ENCODE results near the gene ROCK1. TPM values are rescaled to one million over a fixed set of nuclear protein-coding genes. Genes with fewer than 3 reads are reported as not detected.

Gene ROCK1
- polyA plus RNA-seq, 1 of the 3 experiments (the other 2 are of a cell fraction) = 4.9 TPM

DNA sequence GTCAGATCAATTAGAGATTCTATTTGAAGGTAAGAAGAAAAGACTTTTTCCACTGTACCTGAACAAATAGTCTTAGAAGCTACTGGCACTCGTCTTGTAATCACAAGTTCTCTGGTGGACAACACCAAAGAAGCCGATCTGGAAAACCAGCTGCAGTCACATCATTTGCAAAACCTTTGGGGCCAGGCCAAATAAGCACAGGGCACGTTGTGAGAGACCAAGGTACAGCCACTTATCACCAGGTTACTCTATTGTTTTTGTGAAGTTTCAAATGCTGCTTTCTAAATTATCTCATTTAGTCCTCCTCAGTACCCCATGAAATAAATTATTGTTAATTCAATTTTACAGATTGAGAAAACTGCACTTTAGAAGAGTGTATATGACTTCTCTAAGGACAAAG lies 18.5 kb downstream of the ROCK1 start:
- no peak for TF ChIP-seq RFX5 (IDR thresholded peaks at IDR 0.05; ENCODE audit: low read length)
- TF ChIP-seq EZH2phosphoT487 (IDR thresholded peaks at IDR 0.05; ENCODE audit: borderline replicate concordance, low read depth) = no peak
- TF ChIP-seq SIN3A (IDR thresholded peaks at IDR 0.05; ENCODE audit: borderline replicate concordance, low read depth, low read length) = no peak
- TF ChIP-seq, protein P1, sequence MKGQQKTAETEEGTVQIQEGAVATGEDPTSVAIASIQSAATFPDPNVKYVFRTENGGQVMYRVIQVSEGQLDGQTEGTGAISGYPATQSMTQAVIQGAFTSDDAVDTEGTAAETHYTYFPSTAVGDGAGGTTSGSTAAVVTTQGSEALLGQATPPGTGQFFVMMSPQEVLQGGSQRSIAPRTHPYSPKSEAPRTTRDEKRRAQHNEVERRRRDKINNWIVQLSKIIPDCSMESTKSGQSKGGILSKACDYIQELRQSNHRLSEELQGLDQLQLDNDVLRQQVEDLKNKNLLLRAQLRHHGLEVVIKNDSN (IDR thresholded peaks at IDR 0.05; ENCODE audit: borderline replicate concordance, low read depth) = no peak
- Histone ChIP-seq H3K79me2 (ENCODE audit: insufficient read depth) (peaks cover 100% of the 10 kb centered on the region), H3F3A (replicated peaks; ENCODE audit: insufficient read depth) (no peaks in the 10 kb centered on the region), H4K20me1 (ENCODE audit: insufficient read depth) (peaks cover 88% of the 10 kb centered on the region), H3K9me2 (no peaks in the 10 kb centered on the region), H3K27ac (ENCODE audit: low read depth in 2 of 2, low read length in 1 of 2) (no peak overlapping the region), H3K4me2 (no peak overlapping the region), H3K36me3 (replicated peaks in 1 of 2; ENCODE audit: control insufficient read depth in 1 of 2, insufficient read depth in 2 of 2, low read length in 1 of 2) (peaks cover 0 to 4% of the 10 kb centered on the region in 2 experiments), H2AFZ (ENCODE audit: low read depth) (no peak overlapping the region), H3K27me3 (ENCODE audit: insufficient read depth) (no peaks in the 10 kb centered on the region), H3K4me3 (ENCODE audit: low read depth in 2 of 2, low read length in 1 of 2) (no peak overlapping the region), H3K9me3 (no peaks in the 10 kb centered on the region), H3K9ac (no peak overlapping the region), H3K4me1 (ENCODE audit: control insufficient read depth in 1 of 2, insufficient read depth in 2 of 2, low read depth in 1 of 2, low read length in 1 of 2) (no peaks in the 10 kb centered on the region)
- ChIA-PET CTCF (no interaction called here), POLR2A (no interaction called here)
- 93% methylated on average over 3 of the region's 3 CpGs for WGBS (ENCODE audit: low lambda C conversion rate)
- no peak for DNase-seq

DNA sequence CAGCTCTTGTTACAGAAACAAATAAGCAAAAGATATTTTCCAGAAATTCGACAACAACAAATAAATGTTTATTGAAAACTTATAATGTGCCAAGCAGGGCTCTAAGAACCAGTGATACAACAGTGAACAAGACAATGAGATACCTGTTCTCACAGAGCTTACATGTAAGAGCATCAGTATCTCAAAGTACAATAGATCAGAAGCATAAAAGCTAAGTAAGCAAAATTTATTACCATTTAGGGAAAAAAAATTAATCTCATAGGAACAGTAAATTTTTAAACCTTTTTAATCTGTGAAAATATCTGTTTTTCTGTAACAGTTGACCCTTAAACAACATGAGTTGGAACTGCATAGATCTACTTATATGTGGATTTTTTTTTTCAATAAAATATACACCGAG lies 20.9 kb downstream of the ROCK1 start:
- Histone ChIP-seq H2AFZ (ENCODE audit: low read depth) (no peak overlapping the region), H3F3A (replicated peaks; ENCODE audit: insufficient read depth) (peaks cover 5% of the 10 kb centered on the region), H3K4me3 (ENCODE audit: low read depth in 2 of 2, low read length in 1 of 2) (no peak overlapping the region), H3K79me2 (ENCODE audit: insufficient read depth) (peaks cover 100% of the 10 kb centered on the region), H3K9me2 (no peaks in the 10 kb centered on the region), H3K4me1 (ENCODE audit: control insufficient read depth in 1 of 2, insufficient read depth in 2 of 2, low read depth in 1 of 2, low read length in 1 of 2) (no peaks in the 10 kb centered on the region), H3K27ac (ENCODE audit: low read depth in 2 of 2, low read length in 1 of 2) (no peak overlapping the region), H3K27me3 (ENCODE audit: insufficient read depth) (no peaks in the 10 kb centered on the region), H3K4me2 (no peak overlapping the region), H3K9ac (no peak overlapping the region), H3K9me3 (no peaks in the 10 kb centered on the region), H4K20me1 (ENCODE audit: insufficient read depth) (peaks cover 86% of the 10 kb centered on the region), H3K36me3 (replicated peaks in 1 of 2; ENCODE audit: control insufficient read depth in 1 of 2, insufficient read depth in 2 of 2, low read length in 1 of 2) (peaks cover 0 to 4% of the 10 kb centered on the region in 2 experiments)
- ChIA-PET CTCF (interaction anchor here (0.6 kb wide), 1 partner anchor 73 kb away, joined by 3 read pairs; no protein-coding TSS in a partner anchor), POLR2A (no interaction called here)
- no peak for DNase-seq
- 98% methylated on average over 2 of the region's 2 CpGs for WGBS (ENCODE audit: low lambda C conversion rate)
- TF ChIP-seq TAF1 (IDR thresholded peaks at IDR 0.05; ENCODE audit: borderline replicate concordance, low read depth, low read length) (no peak), FOSL2 (IDR thresholded peaks at IDR 0.05; ENCODE audit: borderline replicate concordance, low read depth) (no peak), YY1 (IDR thresholded peaks at IDR 0.05; ENCODE audit: low read depth) (no peak), CHD2 (IDR thresholded peaks at IDR 0.05; ENCODE audit: low read length, partially characterized antibody) (no peak), JUND (IDR thresholded peaks at IDR 0.05) (no peak), MEF2A (IDR thresholded peaks at IDR 0.05; ENCODE audit: borderline replicate concordance, low read depth) (no peak), FOXJ3 (CRISPR knock-in tag; IDR thresholded peaks at IDR 0.05) (no peak), GATA2 (CRISPR knock-in tag; IDR thresholded peaks at IDR 0.05) (no peak), RCOR1 (IDR thresholded peaks at IDR 0.05; ENCODE audit: low read length) (no peak), RFX5 (IDR thresholded peaks at IDR 0.05; ENCODE audit: low read length) (no peak), GABPA (IDR thresholded peaks at IDR 0.05; ENCODE audit: low read depth) (no peak)
- TF ChIP-seq, protein P2, sequence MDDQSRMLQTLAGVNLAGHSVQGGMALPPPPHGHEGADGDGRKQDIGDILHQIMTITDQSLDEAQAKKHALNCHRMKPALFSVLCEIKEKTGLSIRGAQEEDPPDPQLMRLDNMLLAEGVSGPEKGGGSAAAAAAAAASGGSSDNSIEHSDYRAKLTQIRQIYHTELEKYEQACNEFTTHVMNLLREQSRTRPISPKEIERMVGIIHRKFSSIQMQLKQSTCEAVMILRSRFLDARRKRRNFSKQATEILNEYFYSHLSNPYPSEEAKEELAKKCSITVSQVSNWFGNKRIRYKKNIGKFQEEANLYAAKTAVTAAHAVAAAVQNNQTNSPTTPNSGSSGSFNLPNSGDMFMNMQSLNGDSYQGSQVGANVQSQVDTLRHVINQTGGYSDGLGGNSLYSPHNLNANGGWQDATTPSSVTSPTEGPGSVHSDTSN (IDR thresholded peaks at IDR 0.05) = no peak
- TF ChIP-seq, protein P3, sequence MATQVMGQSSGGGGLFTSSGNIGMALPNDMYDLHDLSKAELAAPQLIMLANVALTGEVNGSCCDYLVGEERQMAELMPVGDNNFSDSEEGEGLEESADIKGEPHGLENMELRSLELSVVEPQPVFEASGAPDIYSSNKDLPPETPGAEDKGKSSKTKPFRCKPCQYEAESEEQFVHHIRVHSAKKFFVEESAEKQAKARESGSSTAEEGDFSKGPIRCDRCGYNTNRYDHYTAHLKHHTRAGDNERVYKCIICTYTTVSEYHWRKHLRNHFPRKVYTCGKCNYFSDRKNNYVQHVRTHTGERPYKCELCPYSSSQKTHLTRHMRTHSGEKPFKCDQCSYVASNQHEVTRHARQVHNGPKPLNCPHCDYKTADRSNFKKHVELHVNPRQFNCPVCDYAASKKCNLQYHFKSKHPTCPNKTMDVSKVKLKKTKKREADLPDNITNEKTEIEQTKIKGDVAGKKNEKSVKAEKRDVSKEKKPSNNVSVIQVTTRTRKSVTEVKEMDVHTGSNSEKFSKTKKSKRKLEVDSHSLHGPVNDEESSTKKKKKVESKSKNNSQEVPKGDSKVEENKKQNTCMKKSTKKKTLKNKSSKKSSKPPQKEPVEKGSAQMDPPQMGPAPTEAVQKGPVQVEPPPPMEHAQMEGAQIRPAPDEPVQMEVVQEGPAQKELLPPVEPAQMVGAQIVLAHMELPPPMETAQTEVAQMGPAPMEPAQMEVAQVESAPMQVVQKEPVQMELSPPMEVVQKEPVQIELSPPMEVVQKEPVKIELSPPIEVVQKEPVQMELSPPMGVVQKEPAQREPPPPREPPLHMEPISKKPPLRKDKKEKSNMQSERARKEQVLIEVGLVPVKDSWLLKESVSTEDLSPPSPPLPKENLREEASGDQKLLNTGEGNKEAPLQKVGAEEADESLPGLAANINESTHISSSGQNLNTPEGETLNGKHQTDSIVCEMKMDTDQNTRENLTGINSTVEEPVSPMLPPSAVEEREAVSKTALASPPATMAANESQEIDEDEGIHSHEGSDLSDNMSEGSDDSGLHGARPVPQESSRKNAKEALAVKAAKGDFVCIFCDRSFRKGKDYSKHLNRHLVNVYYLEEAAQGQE (IDR thresholded peaks at IDR 0.05; ENCODE audit: low read depth, low read length) = no peak
- TF ChIP-seq, protein P4, sequence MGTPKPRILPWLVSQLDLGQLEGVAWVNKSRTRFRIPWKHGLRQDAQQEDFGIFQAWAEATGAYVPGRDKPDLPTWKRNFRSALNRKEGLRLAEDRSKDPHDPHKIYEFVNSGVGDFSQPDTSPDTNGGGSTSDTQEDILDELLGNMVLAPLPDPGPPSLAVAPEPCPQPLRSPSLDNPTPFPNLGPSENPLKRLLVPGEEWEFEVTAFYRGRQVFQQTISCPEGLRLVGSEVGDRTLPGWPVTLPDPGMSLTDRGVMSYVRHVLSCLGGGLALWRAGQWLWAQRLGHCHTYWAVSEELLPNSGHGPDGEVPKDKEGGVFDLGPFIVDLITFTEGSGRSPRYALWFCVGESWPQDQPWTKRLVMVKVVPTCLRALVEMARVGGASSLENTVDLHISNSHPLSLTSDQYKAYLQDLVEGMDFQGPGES (IDR thresholded peaks at IDR 0.05; ENCODE audit: low read depth, low read length) = no peak
